Measurements from ENCODE around the gene FGFR3.

The FGFR3 gene

GRCh38 chr4:1802720-1803522 lies 9.8 kb downstream of the FGFR3 start:
- DNase-seq (ENCODE audit: low read depth) = no peak

- DNase-seq (ENCODE audit: low read depth) = no peak
Measured at GRCh38 chr4:1803523-1804423, 10.7 kb downstream of the FGFR3 start.

GRCh38 chr4:1804638-1805492 lies 11.8 kb downstream of the FGFR3 start:
- no peak for DNase-seq (ENCODE audit: low read depth)

- no peak for DNase-seq (ENCODE audit: low read depth)
Measured at GRCh38 chr4:1805493-1806222, 12.6 kb downstream of the FGFR3 start.

GRCh38 chr4:1806223-1806564 lies 13.1 kb downstream of the FGFR3 start:
- no peak for DNase-seq (ENCODE audit: low read depth)

DNA sequence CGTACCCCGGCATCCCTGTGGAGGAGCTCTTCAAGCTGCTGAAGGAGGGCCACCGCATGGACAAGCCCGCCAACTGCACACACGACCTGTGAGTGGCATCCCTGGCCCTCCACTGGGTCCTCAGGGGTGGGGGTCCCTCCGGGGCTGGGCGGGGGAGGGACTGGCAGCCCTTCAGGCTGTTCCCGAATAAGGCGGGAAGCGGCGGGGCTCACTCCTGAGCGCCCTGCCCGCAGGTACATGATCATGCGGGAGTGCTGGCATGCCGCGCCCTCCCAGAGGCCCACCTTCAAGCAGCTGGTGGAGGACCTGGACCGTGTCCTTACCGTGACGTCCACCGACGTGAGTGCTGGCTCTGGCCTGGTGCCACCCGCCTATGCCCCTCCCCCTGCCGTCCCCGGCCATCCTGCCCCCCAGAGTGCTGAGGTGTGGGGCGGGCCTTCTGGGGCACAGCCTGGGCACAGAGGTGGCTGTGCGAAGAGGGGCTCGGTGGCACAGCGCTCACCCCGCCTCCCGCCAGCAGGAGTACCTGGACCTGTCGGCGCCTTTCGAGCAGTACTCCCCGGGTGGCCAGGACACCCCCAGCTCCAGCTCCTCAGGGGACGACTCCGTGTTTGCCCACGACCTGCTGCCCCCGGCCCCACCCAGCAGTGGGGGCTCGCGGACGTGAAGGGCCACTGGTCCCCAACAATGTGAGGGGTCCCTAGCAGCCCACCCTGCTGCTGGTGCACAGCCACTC lies 13.7 kb downstream of the FGFR3 start:
- no peak for DNase-seq (ENCODE audit: low read depth)

DNA sequence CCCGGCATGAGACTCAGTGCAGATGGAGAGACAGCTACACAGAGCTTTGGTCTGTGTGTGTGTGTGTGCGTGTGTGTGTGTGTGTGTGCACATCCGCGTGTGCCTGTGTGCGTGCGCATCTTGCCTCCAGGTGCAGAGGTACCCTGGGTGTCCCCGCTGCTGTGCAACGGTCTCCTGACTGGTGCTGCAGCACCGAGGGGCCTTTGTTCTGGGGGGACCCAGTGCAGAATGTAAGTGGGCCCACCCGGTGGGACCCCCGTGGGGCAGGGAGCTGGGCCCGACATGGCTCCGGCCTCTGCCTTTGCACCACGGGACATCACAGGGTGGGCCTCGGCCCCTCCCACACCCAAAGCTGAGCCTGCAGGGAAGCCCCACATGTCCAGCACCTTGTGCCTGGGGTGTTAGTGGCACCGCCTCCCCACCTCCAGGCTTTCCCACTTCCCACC lies 14.3 kb downstream of the FGFR3 start:
- no peak for DNase-seq (ENCODE audit: low read depth)

DNA sequence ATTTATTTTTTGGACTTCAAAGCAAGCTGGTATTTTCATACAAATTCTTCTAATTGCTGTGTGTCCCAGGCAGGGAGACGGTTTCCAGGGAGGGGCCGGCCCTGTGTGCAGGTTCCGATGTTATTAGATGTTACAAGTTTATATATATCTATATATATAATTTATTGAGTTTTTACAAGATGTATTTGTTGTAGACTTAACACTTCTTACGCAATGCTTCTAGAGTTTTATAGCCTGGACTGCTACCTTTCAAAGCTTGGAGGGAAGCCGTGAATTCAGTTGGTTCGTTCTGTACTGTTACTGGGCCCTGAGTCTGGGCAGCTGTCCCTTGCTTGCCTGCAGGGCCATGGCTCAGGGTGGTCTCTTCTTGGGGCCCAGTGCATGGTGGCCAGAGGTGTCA lies 15.3 kb downstream of the FGFR3 start:
- DNase-seq (ENCODE audit: low read depth) = no peak

DNA sequence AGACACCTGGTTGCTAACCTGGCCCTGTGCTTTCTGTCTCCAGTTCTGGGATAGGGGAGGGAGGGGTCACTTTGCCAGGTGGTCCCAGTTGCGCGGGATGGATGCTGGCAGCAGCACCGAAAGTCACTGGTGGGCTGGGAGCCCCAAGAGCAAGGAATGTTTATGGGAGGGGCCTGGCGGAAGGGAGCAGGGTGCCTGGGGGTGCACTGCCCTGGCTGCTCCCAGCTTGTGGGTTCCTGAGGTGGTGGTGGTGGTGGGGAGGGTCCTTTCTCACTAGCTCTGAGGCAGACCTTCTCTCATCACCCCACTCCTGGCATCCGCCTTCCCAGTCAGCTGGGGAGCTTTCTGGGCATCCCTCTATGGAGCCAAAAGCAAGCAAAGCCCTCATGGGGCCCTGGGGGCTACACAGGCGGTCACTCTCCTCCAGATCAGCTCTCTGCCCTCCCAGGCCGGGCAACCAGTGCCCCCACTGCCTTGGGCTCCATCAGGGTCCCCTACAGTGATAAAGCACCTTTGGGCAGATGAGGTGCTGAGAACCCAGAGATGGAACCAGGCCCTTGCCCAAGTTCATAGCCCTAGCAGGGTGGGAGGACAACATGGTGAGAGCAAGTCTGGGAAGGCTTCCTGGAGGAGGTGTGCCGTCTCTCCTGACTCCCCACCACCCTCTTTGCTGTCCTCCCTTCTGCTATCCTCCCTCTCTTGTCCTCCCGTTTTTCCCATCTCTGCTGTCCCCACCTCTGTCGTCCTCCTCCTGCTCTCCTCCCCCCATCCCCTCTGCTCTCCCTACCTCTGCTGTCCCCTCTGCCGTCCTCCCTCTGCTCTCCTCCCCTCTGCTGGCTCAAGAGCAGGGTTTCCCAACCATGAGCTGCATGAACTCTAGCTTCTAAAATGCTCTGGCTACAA lies 16.0 kb downstream of the FGFR3 start:
- no peak for DNase-seq (ENCODE audit: low read depth)

DNA sequence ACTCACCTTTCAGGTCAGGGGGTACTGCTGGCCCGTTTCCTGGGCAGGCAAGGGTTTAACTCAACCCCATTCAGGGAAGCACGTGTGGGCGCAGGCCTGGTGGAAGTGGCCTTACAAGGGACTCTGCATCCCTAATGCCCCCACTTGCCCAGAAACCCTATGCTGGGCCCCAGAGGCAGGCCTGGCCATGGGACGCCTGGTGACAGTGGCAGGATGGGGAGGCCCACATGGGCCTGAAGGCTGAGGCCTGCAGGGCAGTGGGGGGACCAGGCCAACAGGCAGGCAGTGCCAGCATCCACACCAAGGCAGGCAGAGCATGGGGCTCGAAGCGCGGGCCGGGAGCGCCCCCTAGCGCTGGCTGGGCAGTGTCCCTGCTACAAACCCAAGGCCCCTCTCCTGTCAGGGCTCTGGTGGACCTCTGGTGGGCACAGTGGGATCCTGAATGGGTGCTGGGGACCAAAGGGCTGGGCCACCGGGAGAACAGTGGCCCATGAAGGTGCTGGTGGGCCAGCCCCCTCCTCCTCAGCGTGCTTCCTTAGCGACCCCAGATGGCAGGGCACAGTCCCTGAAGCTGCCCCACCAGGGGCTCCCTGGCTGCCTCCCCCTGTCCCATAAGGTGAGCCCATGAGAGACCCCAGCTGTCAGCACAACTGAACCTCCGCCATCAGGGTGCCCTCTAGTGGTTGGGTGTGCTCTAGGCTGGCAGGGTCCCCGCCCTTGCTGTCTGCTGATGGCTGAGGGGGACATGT lies 16.8 kb downstream of the FGFR3 start:
- no peak for DNase-seq (ENCODE audit: low read depth)

- no peak for DNase-seq (ENCODE audit: low read depth)
Measured at GRCh38 chr4:1810765-1811164, 17.7 kb downstream of the FGFR3 start.

GRCh38 chr4:1812720-1813119 lies 19.6 kb downstream of the FGFR3 start:
- no peak for DNase-seq (ENCODE audit: low read depth)

DNA sequence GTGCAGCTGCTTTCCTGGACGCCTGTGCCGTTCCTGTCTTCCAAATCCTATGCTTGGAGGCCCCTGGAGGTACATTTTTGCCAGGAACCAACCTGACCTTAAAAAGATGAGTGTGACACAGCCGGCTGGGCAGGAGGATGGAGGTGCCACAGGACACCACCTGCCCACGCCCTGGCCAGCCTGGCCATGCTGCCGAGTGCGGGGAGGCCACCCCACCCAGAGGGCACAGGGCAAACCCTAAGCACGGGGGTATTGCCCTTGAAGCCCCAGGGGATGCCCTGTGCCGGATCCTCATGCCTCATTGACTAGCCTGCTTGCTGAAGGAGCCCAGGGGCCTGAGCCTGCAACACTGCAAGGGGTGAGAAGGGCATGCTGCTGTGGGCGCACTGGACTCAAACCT lies 20.1 kb downstream of the FGFR3 start:
- no peak for DNase-seq (ENCODE audit: low read depth)

DNA sequence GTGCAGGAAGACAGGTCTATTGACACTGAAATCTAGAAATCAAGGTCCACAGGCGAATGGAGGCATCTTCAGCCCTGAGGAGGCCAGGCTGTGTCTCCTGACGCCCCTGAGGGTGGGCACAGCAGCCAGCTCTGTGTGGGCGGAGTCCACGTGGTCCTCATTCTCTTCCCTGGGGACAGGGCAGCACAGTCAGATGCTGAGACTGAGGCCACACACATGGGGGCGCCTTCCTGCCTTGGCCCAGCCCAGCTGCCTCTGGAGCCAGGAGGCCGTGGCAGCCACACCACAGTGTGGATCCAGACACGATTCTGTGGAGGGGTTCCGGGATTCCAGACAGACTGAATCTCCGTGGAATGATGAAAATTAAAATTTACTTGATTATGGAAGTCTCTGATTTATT lies 20.8 kb downstream of the FGFR3 start:
- DNase-seq (ENCODE audit: low read depth) = no peak

DNA sequence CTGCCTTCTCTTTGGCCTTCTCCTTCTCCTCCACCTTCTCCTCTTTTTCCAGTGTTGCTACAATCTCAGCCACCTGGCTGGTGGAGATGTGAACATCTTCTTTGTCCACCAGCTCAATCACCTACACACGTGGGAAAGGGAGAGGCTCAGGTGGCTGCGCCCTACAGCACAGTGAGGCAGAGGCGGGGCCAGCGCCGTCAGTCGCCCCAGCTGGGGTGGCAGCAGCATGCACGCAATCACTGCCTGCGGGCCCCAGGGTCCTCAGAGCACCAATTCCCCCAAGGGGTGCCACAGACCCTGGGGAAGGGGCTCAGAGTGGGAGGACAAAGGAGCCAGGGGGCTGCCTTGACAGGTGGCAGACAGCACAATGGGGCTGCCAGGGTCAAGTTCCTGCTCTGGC lies 21.4 kb downstream of the FGFR3 start:
- no peak for DNase-seq (ENCODE audit: low read depth)

DNA sequence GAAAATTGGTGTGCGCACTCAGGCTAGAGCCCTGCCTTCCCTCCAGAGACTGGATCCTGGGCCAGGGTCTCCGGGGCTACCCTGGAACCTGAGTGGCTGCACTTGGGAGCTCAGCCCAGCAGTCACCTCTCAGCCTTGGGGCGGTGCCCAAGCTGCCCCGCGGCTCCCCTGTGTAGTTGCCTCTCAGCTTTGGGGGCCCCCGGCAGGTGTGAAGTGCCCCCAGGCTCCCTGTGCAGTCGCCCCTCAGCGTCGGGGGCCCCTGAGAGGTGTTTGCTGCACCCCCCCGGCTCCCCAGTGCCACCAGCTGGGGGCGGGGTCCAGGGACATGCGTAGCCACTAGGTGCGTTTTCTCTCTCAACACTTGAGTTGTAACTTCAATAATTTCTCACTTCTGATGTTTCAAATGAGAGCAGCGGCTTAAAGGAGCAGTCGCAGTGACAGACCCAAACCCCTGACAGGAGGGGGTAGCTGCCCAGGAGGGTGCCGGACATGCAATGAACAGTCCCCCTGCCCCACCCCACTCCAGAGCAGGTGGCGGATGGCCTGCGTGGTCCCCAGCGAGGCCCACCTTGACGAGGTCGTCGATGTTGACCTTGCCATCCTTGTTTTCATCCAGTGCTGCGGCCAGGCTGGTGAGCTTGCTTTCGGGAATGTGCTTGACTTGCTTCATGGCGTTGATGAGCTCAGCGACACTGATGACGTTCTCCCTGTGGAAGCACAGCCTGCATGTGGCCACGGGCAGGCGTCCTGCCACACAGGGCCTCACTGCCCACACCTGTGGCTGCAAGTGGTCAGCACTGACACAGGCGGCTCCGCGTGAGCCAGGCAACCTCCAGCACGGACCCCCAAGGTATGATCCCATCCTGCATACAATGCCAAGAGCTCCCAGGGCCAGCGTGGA lies 22.3 kb downstream of the FGFR3 start:
- DNase-seq (ENCODE audit: low read depth) = no peak

DNA sequence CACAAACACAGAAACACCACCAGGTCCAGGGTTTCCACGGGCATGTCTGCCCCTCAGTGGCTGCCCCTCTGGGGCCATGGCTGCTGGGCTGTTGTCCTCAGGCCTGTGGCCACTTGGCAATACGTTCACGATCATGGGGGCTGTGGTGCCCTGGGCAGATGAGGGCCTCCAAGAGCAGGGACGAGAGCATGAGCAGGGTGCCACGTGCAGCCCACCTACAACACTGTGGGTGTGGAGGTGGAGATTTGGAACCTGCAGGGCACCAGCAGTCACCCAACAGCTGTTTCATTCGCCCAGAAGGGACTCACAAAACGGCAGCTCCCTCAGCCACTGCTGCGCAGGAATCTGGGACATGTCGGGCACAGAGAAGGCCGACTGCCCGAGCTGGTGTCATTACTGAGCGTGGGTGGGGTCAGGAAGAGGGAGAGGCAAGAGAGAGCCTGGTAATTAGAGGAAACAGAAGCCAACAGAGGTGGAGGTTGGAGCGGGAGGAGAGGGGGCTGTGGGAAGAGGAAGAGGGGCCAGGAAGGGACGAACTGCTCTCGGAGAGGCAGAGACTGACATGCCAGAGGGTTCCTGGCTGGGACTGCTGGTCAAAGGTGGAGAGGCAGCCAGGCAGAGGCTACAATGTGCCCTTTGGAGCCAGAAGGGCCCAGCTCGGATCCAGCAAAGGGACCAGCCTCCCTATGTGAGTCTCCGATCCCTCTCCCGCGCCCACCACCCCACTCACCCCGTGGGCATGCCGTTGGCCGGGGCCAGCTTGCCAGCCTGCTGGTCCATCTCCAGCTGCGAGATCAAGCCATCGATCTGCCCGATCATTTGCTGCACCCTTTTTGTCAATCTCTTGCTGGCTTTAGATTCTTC lies 23.1 kb downstream of the FGFR3 start:
- no peak for DNase-seq (ENCODE audit: low read depth)

All from non-pigmented ciliary epithelial cell (primary cell).